Stimulated activated CD8-positive, alpha-beta memory T cell treated with anti-CD3 and anti-CD28 coated beads, Interleukin-7, amount 100 ng/mL, for 24 hours (primary cell): ENCODE results near the gene ERAL1.
"Not testable (repeated sequence)": the region's sequence is repeated elsewhere in the genome, so short reads cannot be mapped to it uniquely, and the experiment has no call there.

Experiments
- DNase-seq: peaks from one replicate; pipeline ENCODE4 v3.0.0-alpha.2; 2020; ENCODE audit warnings: low read depth

Gene ERAL1

DNA sequence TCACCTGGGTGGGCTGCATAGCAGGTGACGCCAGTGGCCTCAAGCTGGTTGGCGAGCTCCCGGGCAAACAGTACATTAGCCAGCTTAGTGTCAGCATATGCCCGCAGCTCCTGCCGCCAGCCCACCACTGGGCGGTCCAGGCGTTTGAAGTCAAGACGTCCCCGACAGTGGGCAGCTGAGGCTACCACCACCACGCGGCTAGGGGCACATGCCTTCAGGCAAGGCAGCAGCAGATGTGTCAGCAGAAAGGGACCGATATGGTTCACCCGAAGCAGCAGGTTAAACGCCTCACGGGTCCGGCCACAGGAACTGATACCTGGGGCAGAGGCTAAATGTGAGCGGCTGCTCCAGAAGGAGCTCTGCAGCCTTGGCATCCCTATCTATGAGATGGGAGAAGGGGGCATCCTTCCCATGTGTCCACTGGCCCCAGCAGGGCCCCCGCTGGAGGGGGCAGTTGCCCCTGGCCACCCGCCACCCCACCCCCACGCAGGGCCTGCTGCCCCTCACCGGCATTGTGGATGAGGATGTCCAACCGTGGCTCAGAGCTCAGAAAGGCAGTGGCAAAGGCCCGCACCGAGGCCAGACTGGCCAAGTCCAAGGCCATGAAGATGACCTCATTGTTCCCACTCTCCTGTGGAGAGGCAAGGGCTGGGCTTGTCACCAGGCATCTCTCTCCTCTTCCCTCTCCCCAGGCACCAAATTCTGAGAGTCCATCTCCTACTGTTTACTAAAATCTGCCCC, 46.3 kb downstream of the ERAL1 start:
- no peak for DNase-seq

DNA sequence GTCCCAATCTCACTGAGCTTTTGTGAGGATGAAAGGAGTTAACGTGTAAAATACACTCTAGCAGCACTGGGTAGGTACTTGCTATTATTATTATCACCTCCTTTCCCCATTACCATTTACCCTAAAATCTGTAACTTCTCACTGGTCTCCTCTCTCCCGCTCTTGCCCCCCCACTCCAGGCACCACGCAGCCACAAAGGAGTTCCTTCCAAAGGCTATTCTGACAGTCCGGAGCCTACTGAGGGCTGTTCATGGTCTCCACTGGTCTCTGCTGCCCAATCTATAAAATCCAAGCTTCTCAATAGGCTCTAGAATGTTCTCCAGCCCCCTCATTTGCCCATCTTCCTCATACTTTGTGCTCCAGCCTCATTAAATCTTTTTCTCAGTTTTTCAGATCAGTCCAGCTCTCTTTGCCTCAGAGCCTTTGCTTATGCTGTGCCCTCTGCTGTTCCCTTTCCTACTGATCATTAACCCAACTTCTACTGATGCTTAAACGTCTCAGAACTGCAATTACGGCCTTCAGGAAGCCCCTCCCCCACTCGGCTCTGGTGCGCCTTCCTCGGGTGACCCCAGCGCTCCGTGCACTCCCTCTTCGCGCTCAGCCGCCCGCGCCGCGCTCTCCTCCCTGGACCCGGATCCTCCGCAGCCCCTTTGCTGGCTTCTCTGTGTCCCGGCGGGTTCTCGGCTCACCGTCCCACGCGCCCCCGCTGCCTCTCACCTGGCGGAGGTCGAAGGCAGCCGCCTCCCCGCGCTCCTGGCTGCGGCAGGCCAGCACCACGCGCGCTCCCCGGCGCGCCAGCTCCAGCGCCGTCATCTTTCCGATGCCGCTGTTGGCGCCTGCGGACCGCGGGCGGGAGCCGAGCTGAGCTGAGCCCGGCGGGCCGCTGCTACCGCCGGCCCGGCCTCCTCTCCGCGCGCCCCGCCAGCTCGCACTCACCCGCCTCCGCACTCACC, 47.3 kb downstream of the ERAL1 start:
- DNase-seq, result peak; percentile 32

DNA sequence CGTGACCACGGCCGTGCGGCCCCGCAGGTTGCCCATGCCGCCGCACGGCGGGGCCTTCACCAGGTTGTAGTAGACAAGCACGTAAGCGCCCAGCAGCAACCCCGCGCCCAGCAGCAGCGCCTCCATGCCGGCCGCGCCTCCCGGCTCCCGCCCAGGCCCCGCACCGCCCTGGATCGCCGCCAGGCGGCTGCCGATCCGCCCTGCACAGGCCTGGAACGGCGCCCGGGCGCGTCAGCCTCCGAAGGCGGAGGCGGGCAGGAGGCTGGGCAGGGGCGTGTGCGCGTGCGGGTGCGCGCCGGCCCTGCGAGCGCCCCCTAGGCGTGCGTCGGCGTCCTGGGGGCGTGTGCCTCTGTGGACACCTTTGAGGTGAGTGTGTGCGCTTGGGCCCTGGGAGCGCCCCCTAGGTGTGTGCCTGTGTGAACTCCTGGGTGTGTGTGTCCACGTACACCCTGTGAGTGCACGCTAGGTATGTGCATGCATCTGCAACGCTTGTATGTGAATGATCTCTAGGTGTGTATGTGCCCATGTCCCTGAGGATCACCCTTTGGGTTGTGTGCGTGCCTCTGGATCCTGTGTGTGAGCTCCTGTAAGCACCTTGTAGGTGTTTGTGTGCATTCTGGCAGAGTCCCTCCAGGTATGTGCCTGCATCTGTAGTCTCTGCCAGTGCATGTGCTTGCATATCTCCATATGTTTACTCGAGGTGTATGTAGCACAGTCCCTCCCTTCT, 48.2 kb downstream of the ERAL1 start, which contains the start of gene DHRS13:
Gene DHRS13 (minus strand): TSS at position 261 of the 727 bp plus-strand sequence. CDS start 135 bp downstream, at position 126.
- DNase-seq, result peak; percentile 86

DNA sequence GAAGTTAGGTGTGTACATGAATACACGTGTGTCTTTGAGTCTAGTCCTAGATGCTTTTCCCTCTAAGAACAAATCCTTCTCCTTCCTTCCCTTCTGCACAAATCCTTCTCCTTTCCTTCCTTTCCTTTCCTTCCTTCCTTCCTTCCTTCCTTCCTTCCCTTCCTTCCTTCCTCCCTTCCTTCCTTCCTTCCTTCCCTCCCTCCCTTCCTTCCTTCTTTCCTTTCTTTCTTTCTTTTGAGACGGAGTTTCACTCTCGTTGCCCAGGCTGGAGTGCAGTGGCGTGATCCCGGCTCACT, 48.7 kb downstream of the ERAL1 start:
- DNase-seq, result not testable (repeated sequence)

DNA sequence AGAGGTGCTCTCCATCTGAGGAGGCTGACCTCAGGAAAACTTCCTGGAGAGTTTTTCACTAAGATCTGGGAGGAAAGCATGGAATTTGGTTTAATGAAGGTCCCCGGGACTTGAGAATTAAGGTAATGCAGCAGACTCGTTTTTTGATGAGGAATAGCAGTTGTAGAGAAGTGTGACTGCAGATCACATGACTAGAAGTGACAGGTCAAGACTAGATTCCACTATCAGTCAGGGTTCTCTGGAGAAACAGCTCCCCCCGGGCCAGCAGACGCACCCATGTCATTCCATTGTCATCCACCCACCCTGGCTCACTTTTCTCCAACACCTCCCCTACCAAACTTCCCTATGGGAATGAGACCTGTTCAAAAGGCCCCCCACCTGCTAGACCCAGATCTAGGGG, 50.0 kb downstream of the ERAL1 start:
- no peak for DNase-seq

DNA sequence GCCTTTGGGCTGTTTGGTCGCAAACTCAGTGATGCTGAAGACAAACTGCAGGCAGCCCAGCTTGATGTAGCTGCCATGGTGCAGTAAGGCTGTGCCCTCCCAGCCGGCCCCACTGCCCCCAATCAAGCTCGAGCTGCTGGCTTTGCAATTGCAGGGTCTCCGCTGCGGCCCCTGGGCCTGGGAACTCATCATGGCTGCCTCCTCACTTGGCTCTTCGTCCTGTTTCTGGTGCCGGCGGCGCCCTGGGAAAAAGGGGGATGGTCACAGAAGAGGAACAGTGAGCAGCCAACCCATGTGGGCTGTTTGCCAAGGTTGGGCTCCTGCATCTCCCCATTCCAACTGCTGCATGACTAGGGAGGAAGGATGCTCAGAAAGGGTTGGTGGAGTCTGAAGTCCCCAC, 51.5 kb downstream of the ERAL1 start:
- DNase-seq, result no peak

DNA sequence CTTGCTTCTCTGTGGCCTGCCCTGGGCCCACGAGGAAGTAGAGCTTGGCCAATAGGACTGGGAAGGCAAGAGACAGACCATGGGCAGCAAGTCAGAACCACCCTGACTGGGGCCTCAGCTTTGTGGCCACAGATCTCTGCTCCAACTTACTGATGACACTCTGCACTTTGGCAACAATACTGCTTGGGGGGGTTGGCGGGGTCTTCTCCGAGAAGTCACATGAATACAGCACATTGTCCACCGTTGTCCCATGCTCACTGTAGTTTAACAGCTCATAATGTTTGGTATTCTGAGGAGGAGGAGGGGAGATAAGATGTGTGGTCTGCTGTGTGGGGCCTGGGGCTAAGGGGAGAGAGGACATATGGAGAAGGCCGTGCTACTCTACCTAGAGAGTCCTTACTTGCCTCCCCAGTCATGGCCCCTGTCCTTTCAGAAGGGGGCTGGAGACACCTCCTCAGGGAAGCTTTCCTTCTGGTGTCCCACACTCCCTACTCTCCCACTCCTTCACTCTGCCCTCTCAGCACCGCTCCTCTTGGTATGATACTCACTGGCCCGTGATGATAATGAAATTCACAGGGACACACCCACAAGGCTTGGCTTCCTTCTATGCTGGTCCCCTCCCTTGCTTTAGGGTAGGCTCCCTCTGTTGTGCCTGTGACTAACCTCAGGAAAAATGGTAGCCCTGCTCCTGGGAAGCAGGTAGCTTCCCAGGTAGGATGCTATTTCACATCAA, 52.1 kb downstream of the ERAL1 start:
- DNase-seq, result no peak

DNA sequence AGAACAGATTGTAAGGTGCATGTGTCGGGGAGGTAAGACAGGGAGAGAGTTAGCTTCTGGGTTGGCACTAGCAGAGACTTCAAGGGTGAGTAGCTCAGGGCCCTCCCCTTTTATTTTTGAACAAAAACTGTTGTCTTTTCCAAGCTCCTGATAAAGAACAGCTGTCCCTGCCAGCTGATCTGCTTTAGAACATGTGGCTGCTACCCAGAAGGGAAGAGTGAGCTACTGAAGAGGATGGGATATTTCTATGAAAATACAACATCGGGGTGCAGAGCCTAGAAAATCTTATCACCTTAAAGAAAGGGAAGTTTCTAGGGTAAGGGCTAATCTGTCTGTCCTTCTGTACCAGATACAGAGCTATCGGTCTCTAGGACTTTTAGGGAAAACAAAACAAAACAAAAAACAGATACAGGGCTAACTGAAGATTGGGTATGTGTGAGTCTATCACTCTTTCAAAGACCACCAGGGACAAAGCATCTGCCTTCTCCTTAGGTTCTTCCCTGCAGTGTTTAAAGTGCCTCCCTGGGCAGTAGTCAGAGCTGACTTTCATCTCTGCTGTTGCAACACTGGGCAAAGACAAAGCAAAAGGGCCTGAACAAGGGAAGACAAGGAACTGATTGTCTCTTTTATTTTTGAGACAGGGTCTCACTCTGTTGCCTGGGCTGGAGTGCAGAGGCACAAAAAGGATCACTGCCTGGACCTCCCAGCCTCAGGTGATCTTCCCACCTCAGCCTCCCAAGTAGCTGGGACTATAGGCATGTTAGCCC, 53.1 kb downstream of the ERAL1 start:
- DNase-seq, result no peak

DNA sequence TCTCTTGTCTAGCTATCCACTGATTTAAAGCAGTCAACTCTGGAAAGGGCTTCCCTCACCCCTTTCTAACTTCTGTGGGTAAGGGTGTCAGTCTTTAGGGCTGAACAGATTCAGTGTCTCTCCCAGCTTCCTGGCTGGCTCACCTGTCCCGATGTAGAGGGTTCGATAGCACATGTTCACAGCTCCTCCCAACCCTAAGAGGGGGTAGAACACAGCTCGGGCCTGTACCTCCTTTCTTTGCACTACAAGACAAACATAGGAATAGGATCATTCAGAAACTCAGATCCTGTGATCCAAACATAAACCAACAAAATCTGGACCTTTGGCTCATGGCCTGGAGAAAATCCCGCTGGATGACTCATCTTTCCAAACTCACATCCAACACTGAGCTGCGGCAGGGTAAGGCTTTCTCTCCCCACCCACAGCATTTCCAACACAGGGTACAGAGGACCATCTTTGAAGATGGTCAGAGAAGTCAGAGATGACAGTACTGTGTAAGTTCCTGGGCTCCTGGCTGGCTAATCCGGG, 53.9 kb downstream of the ERAL1 start:
- DNase-seq, result no peak

DNA sequence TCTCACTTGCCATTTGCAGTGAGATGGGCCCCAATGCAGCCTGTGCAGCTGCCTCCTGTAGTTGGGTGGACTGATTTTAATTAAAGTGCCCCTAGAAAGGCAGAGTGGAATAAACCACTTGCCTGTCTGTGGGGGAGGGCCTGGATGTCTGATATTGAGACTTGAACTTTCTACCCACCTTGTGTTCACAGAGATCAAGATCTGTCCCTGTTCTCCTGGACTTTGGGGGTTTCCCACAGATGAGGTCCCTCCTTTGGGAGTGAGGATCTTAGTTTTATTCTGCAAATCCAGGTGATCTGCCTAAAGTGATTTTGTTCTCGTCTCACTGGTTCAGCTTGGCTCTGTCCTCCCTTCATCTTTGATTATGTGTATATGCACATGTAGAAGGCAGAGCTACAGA, 55.7 kb downstream of the ERAL1 start:
- DNase-seq, result no peak
